ENCODE measurements around the gene IFT81.
A peak's percentile ranks its signal among the peaks of the same experiment; 100 is the strongest.
"Not testable (repeated sequence)": the region's sequence is repeated elsewhere in the genome, so short reads cannot be mapped to it uniquely, and the experiment has no call there.

The IFT81 gene, protein sequence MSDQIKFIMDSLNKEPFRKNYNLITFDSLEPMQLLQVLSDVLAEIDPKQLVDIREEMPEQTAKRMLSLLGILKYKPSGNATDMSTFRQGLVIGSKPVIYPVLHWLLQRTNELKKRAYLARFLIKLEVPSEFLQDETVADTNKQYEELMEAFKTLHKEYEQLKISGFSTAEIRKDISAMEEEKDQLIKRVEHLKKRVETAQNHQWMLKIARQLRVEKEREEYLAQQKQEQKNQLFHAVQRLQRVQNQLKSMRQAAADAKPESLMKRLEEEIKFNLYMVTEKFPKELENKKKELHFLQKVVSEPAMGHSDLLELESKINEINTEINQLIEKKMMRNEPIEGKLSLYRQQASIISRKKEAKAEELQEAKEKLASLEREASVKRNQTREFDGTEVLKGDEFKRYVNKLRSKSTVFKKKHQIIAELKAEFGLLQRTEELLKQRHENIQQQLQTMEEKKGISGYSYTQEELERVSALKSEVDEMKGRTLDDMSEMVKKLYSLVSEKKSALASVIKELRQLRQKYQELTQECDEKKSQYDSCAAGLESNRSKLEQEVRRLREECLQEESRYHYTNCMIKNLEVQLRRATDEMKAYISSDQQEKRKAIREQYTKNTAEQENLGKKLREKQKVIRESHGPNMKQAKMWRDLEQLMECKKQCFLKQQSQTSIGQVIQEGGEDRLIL

DNA sequence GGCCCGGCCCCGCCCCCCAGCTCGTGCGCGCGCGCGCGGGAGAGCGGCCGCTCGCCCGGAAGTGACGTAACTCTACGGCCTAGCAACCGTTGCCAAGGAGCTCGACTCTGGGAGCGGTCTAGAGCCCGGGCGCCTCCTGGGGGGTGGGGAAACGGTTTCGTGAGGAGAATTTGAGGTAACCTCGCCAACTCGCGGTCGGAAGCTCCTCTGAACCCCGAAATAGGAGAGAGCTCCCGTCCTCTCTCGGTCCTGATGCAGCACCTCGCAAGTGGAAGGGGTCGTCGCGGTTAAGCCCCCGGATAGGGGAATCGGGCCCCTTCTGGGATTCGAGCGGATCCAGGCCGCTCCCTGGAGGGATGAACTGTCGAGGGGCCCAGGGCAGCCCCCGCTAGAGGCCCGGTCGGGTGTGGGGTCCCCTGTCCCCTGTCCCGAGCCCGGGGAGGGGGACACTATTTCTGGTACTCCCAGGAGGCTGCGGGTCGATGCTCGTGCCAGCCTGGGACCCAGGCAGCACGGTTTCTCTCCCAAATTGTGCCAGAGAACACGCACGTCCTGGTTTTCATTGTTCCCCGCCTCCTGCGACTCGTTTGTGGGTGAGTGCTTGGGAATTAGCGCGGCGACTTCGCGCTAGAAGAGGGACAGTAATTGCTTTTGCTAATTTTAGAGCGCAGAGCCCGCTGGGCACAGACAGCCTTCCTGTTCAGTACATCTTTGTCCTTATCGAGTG lies at the start of gene IFT81:
Gene IFT81, plus strand, starts transcription at position 89 of the 727 bp plus-strand sequence. CDS start 3,024 bp downstream, outside the sequence.
- peak; percentile 93 to 98 for DNase-seq

DNA sequence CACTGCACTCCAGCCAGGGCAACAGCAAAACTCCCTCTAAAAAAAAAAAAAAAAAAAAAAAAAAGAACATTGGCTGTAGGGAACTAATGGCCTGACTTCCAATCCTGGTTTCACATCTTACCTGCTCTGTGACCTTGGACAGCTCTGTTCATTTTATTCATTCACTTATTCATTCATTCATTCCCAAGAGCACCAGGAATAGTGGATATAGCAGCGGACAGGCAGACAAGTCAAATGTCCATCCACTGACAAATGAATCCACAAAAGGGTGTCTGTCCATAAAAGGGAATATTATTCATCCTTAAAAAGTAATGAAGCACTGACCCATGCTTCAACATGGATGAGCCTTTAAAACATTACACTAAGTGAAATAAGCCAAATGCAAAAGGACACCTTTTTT lies 48.3 kb upstream of the IFT81 start:
- no peak for DNase-seq

- DNase-seq, result no peak
These were observed 46.4 kb upstream of the IFT81 start for GRCh38 chr12:110077800-110078199.

DNA sequence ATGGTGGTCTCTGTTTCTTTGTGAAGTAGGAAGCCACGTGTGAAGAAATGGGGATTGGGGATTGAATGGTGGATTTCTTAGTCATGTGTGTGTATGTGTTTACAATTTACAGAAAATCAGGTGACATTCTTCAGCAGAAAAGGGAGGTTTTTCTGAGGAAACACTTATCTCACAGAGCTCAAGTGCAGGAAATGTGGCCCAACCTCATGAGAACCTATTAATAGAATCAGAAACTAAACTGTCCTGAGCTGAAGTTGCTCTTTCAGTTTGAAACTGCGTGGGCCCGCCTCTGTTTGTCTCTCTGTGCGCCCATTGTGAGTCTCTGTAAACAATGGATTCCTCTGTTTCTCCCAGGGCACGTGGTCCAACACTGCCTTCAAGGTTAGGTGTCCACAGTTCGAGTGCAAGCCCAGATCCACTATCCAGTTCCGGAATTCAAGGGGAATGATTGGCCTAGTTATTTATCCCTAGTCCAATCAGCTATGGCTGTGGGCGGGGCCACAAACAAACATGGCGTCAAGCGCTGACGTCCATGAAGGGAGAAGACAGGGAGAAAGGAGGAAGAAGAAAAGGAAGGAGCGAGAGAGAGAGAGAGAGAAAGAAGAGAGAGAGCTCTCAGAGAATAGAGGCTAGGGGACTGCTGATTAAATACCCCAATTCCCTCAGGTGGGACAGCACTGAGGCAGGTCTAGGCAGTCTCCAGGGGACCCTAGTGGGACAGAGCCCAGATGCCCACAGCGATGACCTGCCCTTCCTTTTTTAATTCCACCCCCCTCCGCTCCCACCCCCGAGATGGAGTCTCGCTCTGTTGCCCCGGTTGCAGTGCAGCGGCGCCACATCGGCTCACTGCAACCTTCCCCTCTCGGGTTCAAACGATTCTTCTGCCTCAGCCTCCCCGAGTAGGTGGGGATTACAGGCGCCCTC lies 44.4 kb upstream of the IFT81 start:
- peak; percentile 52 to 77 for DNase-seq

GRCh38 chr12:110080410-110080809 lies 43.7 kb upstream of the IFT81 start:
- no peak for DNase-seq

- no peak for DNase-seq
These were observed 39.7 kb upstream of the IFT81 start for GRCh38 chr12:110084314-110085015.

DNA sequence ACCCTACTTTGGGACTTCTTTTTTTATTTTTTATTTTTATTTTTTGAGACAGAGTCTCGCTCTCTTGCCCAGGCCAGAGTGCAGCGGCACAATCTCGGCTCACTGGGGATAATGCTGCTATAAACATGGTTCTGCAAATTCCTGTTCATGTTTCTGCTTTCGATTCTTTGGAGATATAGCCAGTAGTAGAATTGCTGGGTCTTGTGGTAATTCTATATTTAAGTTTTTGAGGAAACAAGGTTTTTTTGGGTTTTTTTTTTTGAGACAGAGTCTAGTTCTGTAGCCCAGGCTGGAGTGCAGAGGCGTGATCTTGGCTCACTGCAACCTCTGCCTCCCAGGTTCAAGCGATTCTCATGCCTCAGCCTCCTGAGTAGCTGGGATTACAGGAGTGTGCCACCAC lies 35.9 kb upstream of the IFT81 start:
- DNase-seq, result not testable (repeated sequence)

- no peak for DNase-seq
These were observed 35.2 kb upstream of the IFT81 start for GRCh38 chr12:110088936-110089335.

- DNase-seq, result no peak
These were observed 33.7 kb upstream of the IFT81 start for GRCh38 chr12:110090266-110091135.

- DNase-seq, result no peak
These were observed 32.9 kb upstream of the IFT81 start for GRCh38 chr12:110091136-110091711.

- no peak for DNase-seq
These were observed 30.4 kb upstream of the IFT81 start for GRCh38 chr12:110093631-110094311.

GRCh38 chr12:110100315-110100970 lies 23.7 kb upstream of the IFT81 start:
- peak; percentile 41 to 46 for DNase-seq

GRCh38 chr12:110102255-110102654 lies 21.9 kb upstream of the IFT81 start:
- peak; percentile 3 to 9 for DNase-seq

DNA sequence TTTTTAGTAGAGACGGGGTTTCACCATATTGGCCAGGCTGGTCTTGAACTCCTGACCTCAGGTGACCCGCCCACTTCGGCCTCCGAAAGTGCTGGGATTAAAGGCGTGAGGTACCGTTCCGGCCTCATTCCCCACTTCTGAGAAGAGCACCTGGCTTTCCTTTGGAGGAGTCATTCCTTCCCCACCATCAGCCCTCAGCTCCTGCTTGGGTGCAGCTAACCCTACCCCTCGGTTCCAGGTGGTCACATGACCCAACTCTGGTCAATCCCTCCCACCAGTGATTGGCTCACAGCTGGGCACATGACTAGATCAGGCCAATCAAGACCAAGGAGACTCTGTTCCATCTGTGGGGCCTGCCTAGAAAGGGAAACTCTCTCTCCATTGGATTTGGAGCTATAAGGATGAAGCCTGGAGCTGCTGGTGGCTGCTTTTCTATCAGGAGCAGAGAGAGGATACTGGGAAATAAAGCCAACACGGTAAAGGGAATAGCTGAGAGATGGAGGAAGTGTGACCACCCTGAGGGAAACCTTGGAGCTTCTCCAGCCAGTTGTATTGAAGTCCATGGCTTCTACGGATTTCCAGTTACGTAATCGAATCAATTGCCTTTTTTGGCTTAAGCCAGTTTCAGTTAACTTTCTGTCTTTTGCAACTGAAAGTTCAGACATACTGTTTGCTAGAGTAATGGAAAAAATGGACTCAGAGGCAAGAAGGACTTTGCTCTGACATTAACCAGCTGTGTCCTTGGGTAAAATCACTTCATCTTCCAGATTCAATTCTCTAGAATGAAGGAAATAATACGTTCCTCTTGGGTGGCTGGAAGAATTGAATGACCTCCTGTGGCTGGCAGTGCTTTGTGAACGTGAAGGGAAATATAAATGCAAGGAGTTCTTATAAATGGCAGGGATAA lies 19.7 kb upstream of the IFT81 start:
- DNase-seq, result no peak

GRCh38 chr12:110105159-110105558 lies 19.0 kb upstream of the IFT81 start:
- DNase-seq, result no peak

- DNase-seq, result no peak
These were observed 18.2 kb upstream of the IFT81 start for GRCh38 chr12:110105986-110106385.

GRCh38 chr12:110107369-110108281 lies 16.5 kb upstream of the IFT81 start:
- no peak for DNase-seq

All from stimulated activated CD4-positive, alpha-beta T cell treated with anti-CD3 and anti-CD28 coated beads, Interleukin-4, amount 100 ng/mL, for 4 hours (primary cell).